GM23248 (cell line): ENCODE measurements around the gene REG4.

Source experiments
- EZH2 ChIP-seq: fragments of 200-600 bp; sonication (generic); IDR thresholded peaks from 2 replicates; pipeline ENCODE4 v1.6.1; 2018; ENCODE audit warnings: antibody characterized with exemption, mild to moderate bottlenecking; ENCODE audit not compliant: insufficient read depth, poor library complexity, severe bottlenecking
- EZH2phosphoT487 ChIP-seq: fragments of 200-600 bp; sonication (generic); IDR thresholded peaks from 2 replicates; pipeline ENCODE4 v1.6.1; 2018; ENCODE audit warnings: antibody characterized with exemption, moderate library complexity, mild to moderate bottlenecking, low read depth; ENCODE audit not compliant: insufficient read depth

GRCh38 chr1:119853155-119853554 lies 41.9 kb upstream of the REG4 start:
- TF ChIP-seq EZH2phosphoT487 (no peak), EZH2 (no peak)
